Measurements from ENCODE around the gene SFT2D3. TPM values are rescaled to one million over a fixed set of nuclear protein-coding genes. Genes with fewer than 3 reads are reported as not detected.

Gene SFT2D3
- total and polyA plus RNA-seq, 2 of the 13 experiments (the other 11 are each of a cell fraction or from before 2014, with no cell fraction given): 8.3 to 9.4 TPM

DNA sequence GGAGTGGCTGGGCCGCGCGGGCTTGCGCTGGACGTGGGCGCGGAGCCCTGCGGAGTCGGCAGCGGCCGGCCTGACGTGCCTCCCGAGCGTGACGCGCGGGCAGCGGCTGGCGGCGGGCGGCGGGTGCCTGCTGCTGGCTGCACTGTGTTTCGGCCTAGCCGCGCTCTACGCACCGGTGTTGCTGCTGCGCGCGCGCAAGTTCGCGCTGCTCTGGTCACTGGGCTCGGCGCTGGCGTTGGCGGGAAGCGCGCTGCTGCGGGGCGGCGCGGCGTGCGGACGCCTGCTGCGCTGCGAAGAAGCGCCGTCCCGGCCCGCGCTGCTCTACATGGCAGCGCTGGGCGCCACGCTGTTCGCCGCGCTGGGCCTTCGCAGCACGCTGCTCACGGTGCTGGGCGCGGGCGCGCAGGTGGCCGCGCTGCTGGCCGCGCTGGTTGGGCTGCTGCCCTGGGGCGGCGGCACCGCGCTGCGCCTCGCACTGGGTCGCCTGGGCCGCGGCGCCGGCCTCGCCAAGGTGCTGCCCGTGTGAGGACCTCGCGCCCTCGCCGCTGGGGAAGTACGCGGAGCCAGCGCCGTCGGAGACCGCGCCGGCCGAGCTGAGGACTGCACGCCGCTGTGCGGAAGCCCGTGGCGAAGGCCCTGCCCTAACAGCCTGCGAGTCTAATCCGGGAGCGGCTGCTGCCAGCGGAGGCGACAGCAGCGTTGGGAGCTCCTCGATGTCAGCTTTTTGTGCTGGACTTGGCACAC, 526 bp downstream of the SFT2D3 start (continued):
- TF ChIP-seq, protein P1, sequence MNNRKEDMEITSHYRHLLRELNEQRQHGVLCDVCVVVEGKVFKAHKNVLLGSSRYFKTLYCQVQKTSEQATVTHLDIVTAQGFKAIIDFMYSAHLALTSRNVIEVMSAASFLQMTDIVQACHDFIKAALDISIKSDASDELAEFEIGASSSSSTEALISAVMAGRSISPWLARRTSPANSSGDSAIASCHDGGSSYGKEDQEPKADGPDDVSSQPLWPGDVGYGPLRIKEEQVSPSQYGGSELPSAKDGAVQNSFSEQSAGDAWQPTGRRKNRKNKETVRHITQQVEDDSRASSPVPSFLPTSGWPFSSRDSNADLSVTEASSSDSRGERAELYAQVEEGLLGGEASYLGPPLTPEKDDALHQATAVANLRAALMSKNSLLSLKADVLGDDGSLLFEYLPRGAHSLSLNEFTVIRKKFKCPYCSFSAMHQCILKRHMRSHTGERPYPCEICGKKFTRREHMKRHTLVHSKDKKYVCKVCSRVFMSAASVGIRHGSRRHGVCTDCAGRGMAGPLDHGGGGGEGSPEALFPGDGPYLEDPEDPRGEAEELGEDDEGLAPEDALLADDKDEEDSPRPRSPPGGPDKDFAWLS (CRISPR knock-in tag; IDR thresholded peaks at IDR 0.05; ENCODE audit: borderline replicate concordance): no peak
- TF ChIP-seq, protein P2, sequence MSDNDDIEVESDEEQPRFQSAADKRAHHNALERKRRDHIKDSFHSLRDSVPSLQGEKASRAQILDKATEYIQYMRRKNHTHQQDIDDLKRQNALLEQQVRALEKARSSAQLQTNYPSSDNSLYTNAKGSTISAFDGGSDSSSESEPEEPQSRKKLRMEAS (IDR thresholded peaks at IDR 0.05): peak; percentile 96
- TF ChIP-seq YY1 (IDR thresholded peaks at IDR 0.05; ENCODE audit: insufficient read depth, insufficient replicate concordance, low read depth, low read length) (peak; percentile 18), ZNF367 (CRISPR knock-in tag; IDR thresholded peaks at IDR 0.05; ENCODE audit: borderline replicate concordance) (peak; percentile 40; the same call in 1 of the 2 replicates), ZNF616 (CRISPR knock-in tag; IDR thresholded peaks at IDR 0.05; ENCODE audit: low read depth) (peak; percentile 94), BORCS8-MEF2B (CRISPR knock-in tag; IDR thresholded peaks at IDR 0.05) (peak; percentile 71), IRX3 (CRISPR knock-in tag; IDR thresholded peaks at IDR 0.05; ENCODE audit: borderline replicate concordance, low read depth) (peak; percentile 18; the same call in 1 of the 2 replicates), JUNB (CRISPR knock-in tag; IDR thresholded peaks at IDR 0.05; ENCODE audit: borderline replicate concordance) (no peak; the same call in 1 of the 2 replicates), RBAK (CRISPR knock-in tag; IDR thresholded peaks at IDR 0.05) (peak; percentile 65; the same call in 1 of the 2 replicates), ATF7 (IDR thresholded peaks at IDR 0.05) (no peak), ATF7 (CRISPR knock-in tag; IDR thresholded peaks at IDR 0.05) (peak; percentile 72; the same call in 1 of the 2 replicates), ZNF343 (CRISPR knock-in tag; IDR thresholded peaks at IDR 0.05) (peak; percentile 79; the same call in 1 of the 2 replicates), MEF2D (CRISPR knock-in tag; IDR thresholded peaks at IDR 0.05) (peak; percentile 65; the same call in 1 of the 2 replicates), ZFP41 (CRISPR knock-in tag; IDR thresholded peaks at IDR 0.05; ENCODE audit: borderline replicate concordance) (no peak), RAD51 (IDR thresholded peaks at IDR 0.05; ENCODE audit: borderline replicate concordance) (no peak), ZNF546 (CRISPR knock-in tag; conservative IDR thresholded peaks at IDR 0.05) (0 out of 2 replicates have a peak, but pooled peaks have one; percentile 66), HMG20B (CRISPR knock-in tag; conservative IDR thresholded peaks at IDR 0.05) (no peak; the same call in 1 of the 2 replicates), GATA4 (IDR thresholded peaks at IDR 0.05; ENCODE audit: borderline replicate concordance, low read depth) (no peak), ZNF766 (CRISPR knock-in tag; IDR thresholded peaks at IDR 0.05; ENCODE audit: borderline replicate concordance) (peak; percentile 81)
- TF ChIP-seq, protein P3, sequence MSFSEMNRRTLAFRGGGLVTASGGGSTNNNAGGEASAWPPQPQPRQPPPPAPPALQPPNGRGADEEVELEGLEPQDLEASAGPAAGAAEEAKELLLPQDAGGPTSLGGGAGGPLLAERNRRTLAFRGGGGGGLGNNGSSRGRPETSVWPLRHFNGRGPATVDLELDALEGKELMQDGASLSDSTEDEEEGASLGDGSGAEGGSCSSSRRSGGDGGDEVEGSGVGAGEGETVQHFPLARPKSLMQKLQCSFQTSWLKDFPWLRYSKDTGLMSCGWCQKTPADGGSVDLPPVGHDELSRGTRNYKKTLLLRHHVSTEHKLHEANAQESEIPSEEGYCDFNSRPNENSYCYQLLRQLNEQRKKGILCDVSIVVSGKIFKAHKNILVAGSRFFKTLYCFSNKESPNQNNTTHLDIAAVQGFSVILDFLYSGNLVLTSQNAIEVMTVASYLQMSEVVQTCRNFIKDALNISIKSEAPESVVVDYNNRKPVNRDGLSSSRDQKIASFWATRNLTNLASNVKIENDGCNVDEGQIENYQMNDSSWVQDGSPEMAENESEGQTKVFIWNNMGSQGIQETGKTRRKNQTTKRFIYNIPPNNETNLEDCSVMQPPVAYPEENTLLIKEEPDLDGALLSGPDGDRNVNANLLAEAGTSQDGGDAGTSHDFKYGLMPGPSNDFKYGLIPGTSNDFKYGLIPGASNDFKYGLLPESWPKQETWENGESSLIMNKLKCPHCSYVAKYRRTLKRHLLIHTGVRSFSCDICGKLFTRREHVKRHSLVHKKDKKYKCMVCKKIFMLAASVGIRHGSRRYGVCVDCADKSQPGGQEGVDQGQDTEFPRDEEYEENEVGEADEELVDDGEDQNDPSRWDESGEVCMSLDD (CRISPR knock-in tag; IDR thresholded peaks at IDR 0.05; ENCODE audit: borderline replicate concordance): peak; percentile 86
- TF ChIP-seq, protein P4, sequence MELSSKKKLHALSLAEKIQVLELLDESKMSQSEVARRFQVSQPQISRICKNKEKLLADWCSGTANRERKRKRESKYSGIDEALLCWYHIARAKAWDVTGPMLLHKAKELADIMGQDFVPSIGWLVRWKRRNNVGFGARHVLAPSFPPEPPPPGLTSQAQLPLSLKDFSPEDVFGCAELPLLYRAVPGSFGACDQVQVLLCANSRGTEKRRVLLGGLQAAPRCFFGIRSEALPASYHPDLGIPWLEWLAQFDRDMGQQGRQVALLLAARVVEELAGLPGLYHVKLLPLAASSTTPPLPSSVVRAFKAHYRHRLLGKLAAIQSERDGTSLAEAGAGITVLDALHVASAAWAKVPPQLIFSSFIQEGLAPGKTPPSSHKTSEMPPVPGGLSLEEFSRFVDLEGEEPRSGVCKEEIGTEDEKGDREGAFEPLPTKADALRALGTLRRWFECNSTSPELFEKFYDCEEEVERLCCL (CRISPR knock-in tag; IDR thresholded peaks at IDR 0.05; ENCODE audit: borderline replicate concordance): 0 out of 2 replicates have a peak, but pooled peaks have one; percentile 76
- TF ChIP-seq, protein P5, sequence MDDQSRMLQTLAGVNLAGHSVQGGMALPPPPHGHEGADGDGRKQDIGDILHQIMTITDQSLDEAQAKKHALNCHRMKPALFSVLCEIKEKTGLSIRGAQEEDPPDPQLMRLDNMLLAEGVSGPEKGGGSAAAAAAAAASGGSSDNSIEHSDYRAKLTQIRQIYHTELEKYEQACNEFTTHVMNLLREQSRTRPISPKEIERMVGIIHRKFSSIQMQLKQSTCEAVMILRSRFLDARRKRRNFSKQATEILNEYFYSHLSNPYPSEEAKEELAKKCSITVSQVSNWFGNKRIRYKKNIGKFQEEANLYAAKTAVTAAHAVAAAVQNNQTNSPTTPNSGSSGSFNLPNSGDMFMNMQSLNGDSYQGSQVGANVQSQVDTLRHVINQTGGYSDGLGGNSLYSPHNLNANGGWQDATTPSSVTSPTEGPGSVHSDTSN (CRISPR knock-in tag; IDR thresholded peaks at IDR 0.05; ENCODE audit: borderline replicate concordance): peak; percentile 3; the same call in 1 of the 2 replicates

All from HepG2 (cell line).